Mesendoderm (in vitro differentiated cells): ENCODE data around the gene SERINC1. TPM values are rescaled to one million over a fixed set of nuclear protein-coding genes. Genes with fewer than 3 reads are reported as not detected.
A peak's percentile ranks its signal among the peaks of the same experiment; 100 is the strongest.
"Not testable (repeated sequence)": the region's sequence is repeated elsewhere in the genome, so short reads cannot be mapped to it uniquely, and the experiment has no call there.

Experiments used
- DNase-seq: peaks from one replicate; pipeline ENCODE4 v3.0.0; 2013
- H2AK5ac ChIP-seq: 2 replicates; pipeline ENCODE4 v1.6.1; 2013; ENCODE audit warnings: low read length, inconsistent platforms
- H2BK120ac ChIP-seq: 2 replicates; pipeline ENCODE4 v1.6.1; 2013; ENCODE audit warnings: low read depth, mild to moderate bottlenecking, low read length, moderate library complexity, mixed read lengths
- H2BK15ac ChIP-seq: replicated peaks from 2 replicates; pipeline ENCODE4 v1.6.1; 2013; ENCODE audit warnings: low read depth, mild to moderate bottlenecking, moderate library complexity
- H2BK5ac ChIP-seq: 2 replicates; pipeline ENCODE4 v1.6.1; 2013; ENCODE audit warnings: low read length, inconsistent platforms
- H3K18ac ChIP-seq: 2 replicates; pipeline ENCODE4 v1.6.1; 2013; ENCODE audit warnings: mild to moderate bottlenecking, low read length, mixed read lengths
- H3K23ac ChIP-seq: one replicate; pipeline ENCODE4 v1.6.1; 2013; ENCODE audit warnings: low read length
- H3K27ac ChIP-seq: 2 replicates; pipeline ENCODE4 v1.5.1; 2013; ENCODE audit warnings: low read depth, mild to moderate bottlenecking, inconsistent platforms, low read length, moderate library complexity
- H3K27me3 ChIP-seq: 2 replicates; pipeline ENCODE4 v1.6.1; 2013; ENCODE audit warnings: low read length, control low read depth, mild to moderate bottlenecking, inconsistent platforms; ENCODE audit not compliant: insufficient read depth, poor library complexity
- H3K36me3 ChIP-seq: 2 replicates; pipeline ENCODE4 v1.6.1; 2013; ENCODE audit warnings: low read length, inconsistent platforms; ENCODE audit not compliant: control insufficient read depth, insufficient read depth
- H3K4ac ChIP-seq: one replicate; pipeline ENCODE4 v1.6.1; 2013; ENCODE audit warnings: low read depth, mild to moderate bottlenecking, low read length, moderate library complexity
- H3K4me1 ChIP-seq: 2 replicates; pipeline ENCODE4 v1.6.1; 2013; ENCODE audit warnings: low read depth, low read length, inconsistent platforms; ENCODE audit not compliant: control insufficient read depth
- H3K4me2 ChIP-seq: 2 replicates; pipeline ENCODE4 v1.6.1; 2013; ENCODE audit warnings: low read length
- H3K4me3 ChIP-seq: 2 replicates; pipeline ENCODE4 v1.5.1; 2013; ENCODE audit warnings: mild to moderate bottlenecking, low read length
- H3K56ac ChIP-seq: one replicate; pipeline ENCODE4 v1.6.1; 2013; ENCODE audit warnings: low read length
- H3K79me1 ChIP-seq: 2 replicates; pipeline ENCODE4 v1.6.1; 2013; ENCODE audit warnings: low read length, inconsistent platforms
- H3K79me2 ChIP-seq: 2 replicates; pipeline ENCODE4 v1.6.1; 2013; ENCODE audit warnings: mild to moderate bottlenecking, low read length; ENCODE audit not compliant: control insufficient read depth, insufficient read depth
- H3K9ac ChIP-seq: 2 replicates; pipeline ENCODE4 v1.6.1; 2013; ENCODE audit warnings: low read length, inconsistent platforms
- H4K5ac ChIP-seq: one replicate; pipeline ENCODE4 v1.6.1; 2013; ENCODE audit warnings: low read length
- H4K8ac ChIP-seq: one replicate; pipeline ENCODE4 v1.6.1; 2013; ENCODE audit warnings: low read depth, mild to moderate bottlenecking, control low read depth, low read length, moderate library complexity
- WGBS: extraction: QIAGEN DNeasy Blood & Tissue Kit; methylation state at CpG from one replicate; pipeline ENCODE4 v1.1.7; 2013; ENCODE audit warnings: low lambda C conversion rate, missing lambda C conversion rate; ENCODE audit not compliant: insufficient coverage; ENCODE audit errors: extremely low coverage; 5-methylcytosine and 5-hydroxymethylcytosine counted together
- polyA plus RNA-seq, 2 experiments: library from polyadenylated mRNA; stranded (reverse); fragments of 200-250 nt; gene quantifications; one replicate each; pipeline ENCODE4 v1.2.3, GENCODE V29; 2013

The SERINC1 gene
- polyA plus RNA-seq (2013, experiment 1 of 2), result 34.0 TPM
- 33.1 TPM for polyA plus RNA-seq (2013, experiment 2 of 2)

DNA sequence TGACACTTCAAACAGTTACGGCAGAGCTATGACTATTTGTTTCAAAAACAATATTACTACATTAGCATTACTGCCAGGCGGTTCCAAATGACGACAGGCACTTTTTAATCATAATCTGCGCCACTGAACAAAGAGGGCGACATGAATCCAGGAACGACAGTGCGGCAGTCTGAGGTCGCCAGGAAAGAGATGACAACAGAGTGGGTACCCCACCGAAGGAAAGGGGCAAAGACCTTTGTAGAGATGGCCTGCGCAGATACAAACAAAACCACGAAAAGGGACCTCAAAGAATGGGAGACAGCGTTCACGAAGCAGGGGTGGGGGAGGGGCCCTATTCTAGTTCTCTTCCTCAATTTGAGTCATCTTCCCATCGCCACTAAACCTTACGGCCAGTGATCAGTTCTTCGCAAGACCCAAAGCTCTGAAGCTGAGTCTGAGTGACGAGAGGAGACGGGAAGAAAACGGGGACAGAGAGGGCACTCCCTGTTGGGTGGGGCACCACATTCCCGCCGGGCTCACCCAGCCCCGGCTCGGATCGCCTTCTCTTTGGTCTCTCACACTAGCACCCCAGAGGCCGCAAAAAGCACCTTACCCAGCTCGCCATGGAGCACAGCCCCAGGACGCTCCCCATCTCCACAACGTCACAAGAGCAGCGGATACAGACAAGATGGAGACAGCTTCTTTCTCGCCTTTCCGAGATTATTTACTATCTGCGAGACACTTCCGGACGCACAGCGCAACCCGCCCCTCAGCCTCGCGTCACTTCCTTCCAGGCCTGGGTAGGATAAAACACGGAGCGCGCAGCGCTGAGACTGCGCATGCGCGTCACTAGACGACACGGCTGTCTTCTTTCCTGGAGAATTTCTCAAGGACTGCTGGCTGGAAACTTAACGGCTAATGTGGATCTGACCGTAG lies at the start of gene SERINC1:
TSS of gene SERINC1 (minus strand) at position 701 of the 915 bp plus-strand sequence. CDS start at position 631, 70 bp downstream.
- H3K79me1 ChIP-seq, result peaks cover 2% of the 10 kb centered on the region
- H3K79me2 ChIP-seq, result peaks cover 25% of the 10 kb centered on the region
- peak within 1 kb of the TSS; percentile 96 for H3K56ac ChIP-seq
- no peaks in the 10 kb centered on the region for H3K36me3 ChIP-seq
- H3K27me3 ChIP-seq, result no peaks in the 10 kb centered on the region
- no peak within 1 kb of the TSS for H3K27ac ChIP-seq
- peak within 1 kb of the TSS; percentile 62 for H3K18ac ChIP-seq
- peak within 1 kb of the TSS; percentile 7 for H4K8ac ChIP-seq
- H3K4ac ChIP-seq, result peak within 1 kb of the TSS; percentile 56
- H3K4me1 ChIP-seq, result no peaks in the 10 kb centered on the region
- no peak within 1 kb of the TSS for H2BK15ac ChIP-seq
- no peak within 1 kb of the TSS for H2BK120ac ChIP-seq
- peak within 1 kb of the TSS; percentile 94 for H3K9ac ChIP-seq
- peak within 1 kb of the TSS; percentile 93 for H4K5ac ChIP-seq
- H2BK5ac ChIP-seq, result peak within 1 kb of the TSS; percentile 76
- peak within 1 kb of the TSS; percentile 82 for H3K23ac ChIP-seq
- H3K4me2 ChIP-seq, result peak within 1 kb of the TSS; percentile 92
- H2AK5ac ChIP-seq, result no peak within 1 kb of the TSS
- H3K4me3 ChIP-seq, result peak within 1 kb of the TSS; percentile 75
- DNase-seq, result peak; percentile 95
- WGBS, result no CpG with 5 or more reads among the region's 49 CpGs

DNA sequence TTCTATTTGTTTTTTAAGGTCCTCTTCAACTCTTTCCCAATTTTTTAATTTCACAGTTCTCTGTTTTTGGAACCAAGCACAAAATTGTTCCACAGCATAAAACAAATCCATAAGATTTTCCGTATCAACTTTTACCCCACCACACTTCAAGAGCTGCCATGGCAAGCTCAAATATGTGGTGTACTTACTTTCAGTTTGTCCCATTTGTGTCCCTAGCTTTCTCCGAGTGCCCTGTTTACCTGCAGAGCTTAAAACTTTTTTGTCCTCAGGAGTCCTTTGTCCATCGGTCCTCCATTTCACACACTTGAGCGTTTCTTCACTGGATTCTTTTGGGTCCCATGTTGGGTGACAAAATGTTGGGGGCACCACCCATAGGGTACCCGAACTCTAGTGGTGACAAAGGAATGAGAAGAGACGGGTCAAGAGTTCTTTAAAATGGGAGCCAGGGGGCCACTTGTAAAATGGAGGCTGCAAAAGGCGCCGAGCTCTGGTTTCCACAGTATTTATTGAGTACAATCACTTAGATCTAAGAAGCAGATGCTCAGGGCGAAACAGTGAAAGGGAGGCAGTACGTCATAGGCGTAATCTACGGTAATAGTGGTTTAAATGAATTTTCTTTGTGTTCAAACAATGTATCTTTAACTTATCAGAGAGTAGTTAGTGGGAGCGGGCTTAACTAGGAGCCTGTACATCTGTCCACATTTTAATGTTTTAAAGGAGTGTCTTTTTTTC lies 39.8 kb upstream of the SERINC1 start:
- H3K4me1 ChIP-seq, result no peaks in the 10 kb centered on the region
- H3K36me3 ChIP-seq, result no peaks in the 10 kb centered on the region
- H3K4me3 ChIP-seq, result no peak overlapping the region
- no CpG with 5 or more reads among the region's 13 CpGs for WGBS
- no peak for DNase-seq
- no peak overlapping the region for H4K8ac ChIP-seq
- no peak overlapping the region for H3K4ac ChIP-seq
- H3K56ac ChIP-seq, result no peak overlapping the region
- no peak overlapping the region for H2BK15ac ChIP-seq
- no peak overlapping the region for H3K27ac ChIP-seq
- no peaks in the 10 kb centered on the region for H3K79me1 ChIP-seq
- H3K27me3 ChIP-seq, result no peaks in the 10 kb centered on the region
- peaks cover 3% of the 10 kb centered on the region for H3K79me2 ChIP-seq
- H2BK120ac ChIP-seq, result no peak overlapping the region
- H4K5ac ChIP-seq, result no peak overlapping the region
- H3K23ac ChIP-seq, result no peak overlapping the region
- no peak overlapping the region for H3K4me2 ChIP-seq
- H3K9ac ChIP-seq, result no peak overlapping the region
- no peak overlapping the region for H2BK5ac ChIP-seq
- no peak overlapping the region for H3K18ac ChIP-seq
- no peak overlapping the region for H2AK5ac ChIP-seq

DNA sequence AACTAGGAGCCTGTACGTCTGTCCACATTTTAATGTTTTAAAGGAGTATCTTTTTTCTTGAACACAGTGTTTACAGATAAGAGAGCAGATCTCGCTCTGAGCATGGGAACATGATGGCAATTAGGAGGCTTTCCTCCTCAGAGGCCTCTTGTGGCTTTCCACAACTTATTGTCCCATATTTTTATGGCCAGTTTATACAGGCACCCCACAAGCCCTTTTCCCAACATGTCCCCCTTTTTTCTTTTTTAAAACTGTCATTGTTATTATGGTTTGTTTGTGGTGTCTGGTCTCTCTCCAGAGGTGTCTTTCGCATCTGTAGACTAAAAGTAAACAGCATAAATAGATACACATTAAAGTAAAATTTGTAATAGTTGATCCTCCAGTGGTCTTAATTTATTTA lies 33.6 kb upstream of the SERINC1 start:
- H3K56ac ChIP-seq, H3K18ac ChIP-seq, H3K27me3 ChIP-seq, H3K23ac ChIP-seq, H3K4me3 ChIP-seq, H3K4me1 ChIP-seq, H2BK120ac ChIP-seq, H3K79me2 ChIP-seq, H3K9ac ChIP-seq, H3K27ac ChIP-seq, H2BK5ac ChIP-seq, H4K8ac ChIP-seq, H3K36me3 ChIP-seq, H2BK15ac ChIP-seq, H4K5ac ChIP-seq, H2AK5ac ChIP-seq, H3K4ac ChIP-seq, H3K79me1 ChIP-seq, H3K4me2 ChIP-seq: not testable (repeated sequence)
- DNase-seq, result peak; percentile 26
- WGBS, result no CpG with 5 or more reads among the region's 3 CpGs

DNA sequence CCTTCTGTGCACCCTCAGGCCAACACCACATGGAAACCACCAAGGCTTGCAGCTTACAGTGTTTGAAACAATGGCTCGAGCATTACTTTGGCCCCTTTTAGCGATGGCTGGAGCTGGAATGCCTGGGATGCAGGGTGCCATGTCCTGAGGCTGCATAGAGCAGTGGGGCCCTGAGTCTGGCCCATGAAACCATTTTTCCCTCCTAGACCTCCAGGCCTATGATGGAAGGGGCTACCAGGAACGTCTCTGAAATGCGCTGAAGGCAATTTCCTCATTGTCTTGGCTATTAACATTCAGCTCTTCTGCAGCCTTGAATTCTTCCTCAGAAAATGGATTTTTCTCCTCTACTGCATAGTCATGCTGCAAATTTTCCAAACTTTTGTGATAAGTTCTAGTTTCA lies 29.9 kb upstream of the SERINC1 start:
- no CpG with 5 or more reads among the region's 4 CpGs for WGBS
- H2BK5ac ChIP-seq, result no peak overlapping the region
- H3K4me1 ChIP-seq, result no peaks in the 10 kb centered on the region
- H4K8ac ChIP-seq, result no peak overlapping the region
- H3K79me2 ChIP-seq, result no peaks in the 10 kb centered on the region
- no peaks in the 10 kb centered on the region for H3K79me1 ChIP-seq
- no peak overlapping the region for H3K4me3 ChIP-seq
- H3K9ac ChIP-seq, result no peak overlapping the region
- no peak overlapping the region for H3K23ac ChIP-seq
- H4K5ac ChIP-seq, result no peak overlapping the region
- H3K4me2 ChIP-seq, result no peak overlapping the region
- H3K27ac ChIP-seq, result no peak overlapping the region
- no peak overlapping the region for H2AK5ac ChIP-seq
- H3K18ac ChIP-seq, result no peak overlapping the region
- no peaks in the 10 kb centered on the region for H3K36me3 ChIP-seq
- H2BK15ac ChIP-seq, result no peak overlapping the region
- H2BK120ac ChIP-seq, result no peak overlapping the region
- no peak overlapping the region for H3K56ac ChIP-seq
- no peaks in the 10 kb centered on the region for H3K27me3 ChIP-seq
- DNase-seq, result peak; percentile 35
- no peak overlapping the region for H3K4ac ChIP-seq

DNA sequence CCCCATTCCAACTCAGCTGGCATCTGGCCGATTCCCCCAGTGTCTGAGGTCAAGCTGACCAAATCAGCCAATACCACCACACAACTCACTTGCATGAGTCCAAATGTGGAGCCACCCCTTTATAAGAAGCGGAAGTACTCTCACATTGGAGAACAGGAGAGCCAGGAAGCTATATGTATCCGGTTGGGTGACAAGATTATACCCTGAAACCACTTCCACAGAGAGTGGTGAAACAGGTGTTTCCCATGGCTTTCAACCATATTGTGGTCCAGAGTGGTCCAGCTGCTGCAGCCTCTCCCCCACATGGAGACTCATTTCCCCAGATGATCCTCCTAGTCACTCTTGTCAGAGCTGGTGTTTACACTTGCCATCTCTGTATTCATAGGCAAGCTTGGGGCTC lies 24.0 kb upstream of the SERINC1 start:
- Histone ChIP-seq H3K4ac (no peak overlapping the region), H2BK5ac (no peak overlapping the region), H4K5ac (no peak overlapping the region), H2AK5ac (no peak overlapping the region), H3K79me1 (no peaks in the 10 kb centered on the region), H3K4me1 (no peaks in the 10 kb centered on the region), H4K8ac (no peak overlapping the region), H2BK120ac (no peak overlapping the region), H3K4me2 (no peak overlapping the region), H3K79me2 (peaks cover 6% of the 10 kb centered on the region), H3K18ac (no peak overlapping the region), H3K56ac (no peak overlapping the region), H3K9ac (no peak overlapping the region), H3K27ac (no peak overlapping the region), H3K23ac (no peak overlapping the region), H3K36me3 (no peaks in the 10 kb centered on the region), H3K27me3 (no peaks in the 10 kb centered on the region), H2BK15ac (no peak overlapping the region), H3K4me3 (no peak overlapping the region)
- no peak for DNase-seq
- WGBS, result no CpG with 5 or more reads among the region's 3 CpGs
